Measurements from ENCODE around the gene PLEKHB1.
A peak's percentile ranks its signal among the peaks of the same experiment; 100 is the strongest.

Gene PLEKHB1

DNA sequence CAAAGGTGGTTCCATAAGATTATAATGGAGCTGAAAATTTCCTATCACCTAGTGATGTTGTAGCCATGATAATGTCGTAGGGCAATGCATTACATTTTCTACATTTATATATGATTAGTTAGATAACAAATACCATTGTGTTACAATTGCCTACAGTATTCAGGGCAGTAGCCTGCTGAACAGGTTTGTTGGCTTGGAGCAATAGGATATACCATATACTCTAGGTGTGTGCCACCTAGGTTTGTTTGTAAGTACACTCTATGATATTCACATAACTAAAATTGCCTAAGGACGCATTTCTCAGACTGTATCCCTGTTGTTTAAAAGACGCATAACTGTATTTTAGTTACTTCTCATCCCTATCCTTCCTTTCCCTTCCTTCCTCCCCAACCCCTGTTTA lies 13.6 kb downstream of the PLEKHB1 start:
- peak; percentile 81 for DNase-seq (ENCODE audit: low read depth)

DNA sequence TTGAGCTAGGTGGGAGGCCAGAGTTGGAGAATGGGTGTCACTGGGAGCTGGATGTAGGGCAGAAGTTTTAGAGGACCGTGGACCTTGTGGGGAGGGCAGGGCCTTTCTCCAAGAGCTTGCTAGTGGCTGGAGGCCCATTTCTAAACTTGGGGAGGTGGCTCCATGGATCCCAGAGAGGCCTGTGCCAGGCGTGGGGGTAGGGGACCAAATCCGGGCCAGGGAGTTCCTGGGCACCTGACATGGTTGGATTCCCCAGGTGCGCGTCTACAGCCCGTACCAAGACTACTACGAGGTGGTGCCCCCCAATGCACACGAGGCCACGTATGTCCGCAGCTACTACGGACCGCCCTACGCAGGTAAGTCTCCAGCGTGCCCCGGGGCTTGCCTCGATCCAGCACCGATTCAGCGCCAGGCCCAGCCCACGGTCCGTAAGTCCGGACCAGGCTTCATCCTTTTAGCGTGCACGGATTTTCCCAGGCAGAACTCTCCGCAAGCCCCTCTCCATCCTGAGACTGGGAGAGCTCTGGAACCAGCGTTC lies 14.2 kb downstream of the PLEKHB1 start:
- DNase-seq (ENCODE audit: low read depth) = no peak
- TF ChIP-seq, protein P1, sequence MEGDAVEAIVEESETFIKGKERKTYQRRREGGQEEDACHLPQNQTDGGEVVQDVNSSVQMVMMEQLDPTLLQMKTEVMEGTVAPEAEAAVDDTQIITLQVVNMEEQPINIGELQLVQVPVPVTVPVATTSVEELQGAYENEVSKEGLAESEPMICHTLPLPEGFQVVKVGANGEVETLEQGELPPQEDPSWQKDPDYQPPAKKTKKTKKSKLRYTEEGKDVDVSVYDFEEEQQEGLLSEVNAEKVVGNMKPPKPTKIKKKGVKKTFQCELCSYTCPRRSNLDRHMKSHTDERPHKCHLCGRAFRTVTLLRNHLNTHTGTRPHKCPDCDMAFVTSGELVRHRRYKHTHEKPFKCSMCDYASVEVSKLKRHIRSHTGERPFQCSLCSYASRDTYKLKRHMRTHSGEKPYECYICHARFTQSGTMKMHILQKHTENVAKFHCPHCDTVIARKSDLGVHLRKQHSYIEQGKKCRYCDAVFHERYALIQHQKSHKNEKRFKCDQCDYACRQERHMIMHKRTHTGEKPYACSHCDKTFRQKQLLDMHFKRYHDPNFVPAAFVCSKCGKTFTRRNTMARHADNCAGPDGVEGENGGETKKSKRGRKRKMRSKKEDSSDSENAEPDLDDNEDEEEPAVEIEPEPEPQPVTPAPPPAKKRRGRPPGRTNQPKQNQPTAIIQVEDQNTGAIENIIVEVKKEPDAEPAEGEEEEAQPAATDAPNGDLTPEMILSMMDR (IDR thresholded peaks at IDR 0.05; ENCODE audit: control insufficient read depth, extremely low read depth, insufficient read depth) = no peak
- H3K4me3 ChIP-seq (ENCODE audit: low read depth, low read length) = no peak overlapping the region

More for the DNA sequence above, 13.6 kb downstream of the PLEKHB1 start:
- no peak overlapping the region for H3K4me3 ChIP-seq (ENCODE audit: low read depth, low read length)
- TF ChIP-seq, protein P1 (IDR thresholded peaks at IDR 0.05; ENCODE audit: control insufficient read depth, extremely low read depth, insufficient read depth) = no peak

DNA sequence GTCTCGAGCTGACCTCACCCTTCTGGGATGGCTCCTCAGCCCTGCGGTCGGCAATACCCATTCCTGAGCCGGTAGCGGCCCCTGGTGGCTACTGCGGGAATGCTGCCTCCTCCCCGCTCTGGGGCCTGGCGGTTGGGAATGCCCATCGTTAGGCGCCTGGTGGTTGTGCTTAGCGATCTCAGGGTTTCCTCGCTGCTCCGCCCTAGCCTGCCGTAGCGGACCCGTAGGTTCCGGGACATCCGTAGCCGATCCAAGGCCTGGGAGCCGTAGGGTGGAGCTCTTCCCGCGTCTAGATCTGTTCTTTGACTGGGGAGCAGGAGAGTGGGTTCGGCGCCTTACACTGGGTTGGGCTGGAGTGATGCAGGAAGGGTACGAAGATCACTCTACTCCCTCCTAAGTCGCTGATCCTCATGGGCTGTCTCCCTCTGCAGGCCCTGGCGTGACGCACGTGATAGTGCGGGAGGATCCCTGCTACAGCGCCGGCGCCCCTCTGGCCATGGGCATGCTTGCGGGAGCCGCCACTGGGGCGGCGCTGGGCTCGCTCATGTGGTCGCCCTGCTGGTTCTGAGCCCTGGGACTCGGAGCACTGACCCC lies 14.8 kb downstream of the PLEKHB1 start:
- H3K4me3 ChIP-seq (ENCODE audit: low read depth, low read length) = no peak overlapping the region
- DNase-seq (ENCODE audit: low read depth) = no peak
- TF ChIP-seq, protein P1 (IDR thresholded peaks at IDR 0.05; ENCODE audit: control insufficient read depth, extremely low read depth, insufficient read depth) = peak; percentile 90

DNA sequence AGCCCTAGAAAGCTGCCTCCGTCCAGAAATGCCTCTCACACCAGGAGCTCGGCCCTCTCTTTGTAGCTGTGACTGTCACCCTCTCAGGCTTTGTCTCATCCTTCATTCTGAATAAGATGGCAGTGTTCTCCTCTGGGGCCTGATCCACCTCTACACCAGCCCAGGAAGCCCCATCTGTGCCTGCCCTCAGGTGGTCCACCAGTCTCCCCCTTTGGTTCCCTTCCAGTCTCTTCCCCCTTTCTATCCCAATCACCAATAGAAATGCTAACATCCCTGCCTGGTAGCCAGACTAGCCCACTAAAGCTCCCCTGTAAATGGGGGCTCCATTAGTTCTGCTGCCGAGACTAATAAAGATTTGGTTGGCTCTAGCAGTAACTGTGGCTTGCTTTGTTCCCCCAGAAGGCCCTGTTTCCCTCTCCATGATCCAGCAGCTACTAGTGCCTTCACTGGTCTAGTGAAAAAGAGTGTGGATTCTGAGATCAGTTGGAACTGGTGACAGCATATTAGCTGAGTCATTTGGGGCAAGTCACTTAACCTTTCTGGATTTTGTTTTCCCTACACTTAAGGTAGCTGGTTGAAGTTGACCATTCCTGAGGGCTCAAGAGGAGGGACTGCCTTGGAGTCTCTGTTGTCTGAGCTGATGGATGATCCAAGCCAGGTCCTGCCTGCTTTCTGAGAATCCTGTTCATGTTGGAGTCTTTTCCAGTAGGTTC lies 16.2 kb downstream of the PLEKHB1 start:
- TF ChIP-seq, protein P1 (IDR thresholded peaks at IDR 0.05; ENCODE audit: control insufficient read depth, extremely low read depth, insufficient read depth) = no peak

DNA sequence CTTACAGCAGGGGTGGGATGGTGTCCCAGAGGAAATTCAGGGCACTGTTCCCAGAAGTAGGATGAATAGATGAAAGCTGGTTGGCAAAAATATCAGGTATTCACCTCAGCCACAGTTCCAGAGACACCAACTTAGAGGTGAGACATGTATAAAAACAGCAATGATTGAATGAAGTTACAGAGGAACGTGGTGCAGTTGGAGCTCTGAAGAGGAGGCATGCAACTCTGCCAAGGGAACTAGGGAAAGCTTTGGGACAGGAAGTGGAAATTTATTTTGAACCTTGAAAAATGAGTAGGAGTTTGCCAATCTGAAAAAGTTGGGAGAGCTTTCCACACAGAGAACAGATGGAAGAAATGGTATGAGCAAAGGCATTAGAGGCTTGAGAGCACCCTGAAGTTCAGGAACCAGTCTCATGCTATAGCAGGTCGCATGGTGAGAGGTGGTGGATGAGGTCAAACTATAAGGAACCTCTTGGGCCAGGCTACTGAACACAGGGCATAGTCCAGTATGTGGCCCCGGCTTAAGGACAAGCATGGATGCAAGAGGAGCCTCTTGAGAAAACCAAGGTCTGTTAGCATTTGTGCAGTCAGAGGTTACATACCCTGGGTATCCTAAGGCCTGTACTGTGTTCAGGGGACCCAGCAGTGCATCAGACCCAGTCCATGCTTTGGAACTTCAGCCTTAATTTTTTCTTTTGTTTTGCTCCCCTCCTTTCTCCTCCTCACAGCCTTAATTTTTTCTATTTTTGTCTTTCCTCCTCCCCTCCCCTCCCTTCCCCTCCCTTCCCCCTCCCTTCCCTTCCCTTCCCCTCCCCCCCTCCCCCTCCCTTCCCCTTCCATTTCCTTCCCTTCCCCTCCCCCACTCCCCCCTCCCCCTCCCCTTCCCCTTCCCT lies 17.5 kb downstream of the PLEKHB1 start:
- H3K4me3 ChIP-seq (ENCODE audit: low read depth, low read length) = no peak overlapping the region
- TF ChIP-seq, protein P1 (IDR thresholded peaks at IDR 0.05; ENCODE audit: control insufficient read depth, extremely low read depth, insufficient read depth) = no peak
- no peak for DNase-seq (ENCODE audit: low read depth)

More for the DNA sequence above, 16.2 kb downstream of the PLEKHB1 start:
- no peak for DNase-seq (ENCODE audit: low read depth)
- no peak overlapping the region for H3K4me3 ChIP-seq (ENCODE audit: low read depth, low read length)

DNA sequence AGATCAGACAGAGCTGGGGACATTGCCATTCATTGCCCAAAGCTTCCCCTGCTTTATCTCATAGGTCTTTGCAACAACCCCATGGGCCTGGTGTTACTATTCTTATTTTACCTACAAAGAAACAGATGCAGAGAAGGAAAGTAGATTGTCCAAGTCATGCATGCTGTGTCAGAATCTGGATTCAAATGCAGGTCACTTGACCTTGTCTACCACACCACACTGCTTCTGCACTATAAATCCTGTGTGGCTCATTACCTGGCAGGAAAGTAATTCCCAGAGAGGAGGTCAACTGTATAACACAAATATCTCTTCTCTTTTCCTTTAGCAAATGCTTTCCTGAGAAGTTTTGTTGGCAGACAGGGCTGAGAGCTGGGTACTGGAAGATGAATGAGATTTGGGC lies 18.5 kb downstream of the PLEKHB1 start:
- no peak for DNase-seq (ENCODE audit: low read depth)
- TF ChIP-seq, protein P1 (IDR thresholded peaks at IDR 0.05; ENCODE audit: control insufficient read depth, extremely low read depth, insufficient read depth) = no peak
- no peak overlapping the region for H3K4me3 ChIP-seq (ENCODE audit: low read depth, low read length)

Measured in LNCaP clone FGC (cell line).